Rectal smooth muscle tissue (tissue), 1 donor: ENCODE measurements around the gene P3H4.
A peak's percentile ranks its signal among the peaks of the same experiment; 100 is the strongest.
"Not testable (repeated sequence)": the region's sequence is repeated elsewhere in the genome, so short reads cannot be mapped to it uniquely, and the experiment has no call there.

Source experiments
- H3K27ac ChIP-seq: one replicate; pipeline ENCODE4 v1.7.0; 2013; ENCODE audit warnings: low read depth, low read length, inconsistent platforms
- H3K27me3 ChIP-seq: one replicate; pipeline ENCODE4 v1.7.0; 2013; ENCODE audit warnings: low read length; ENCODE audit not compliant: control insufficient read depth, insufficient read depth
- H3K36me3 ChIP-seq: one replicate; pipeline ENCODE4 v1.7.0; 2013; ENCODE audit warnings: low read length; ENCODE audit not compliant: control insufficient read depth, insufficient read depth
- H3K4me1 ChIP-seq: one replicate; pipeline ENCODE4 v1.7.0; 2013; ENCODE audit warnings: low read length; ENCODE audit not compliant: control insufficient read depth, insufficient read depth
- H3K4me3 ChIP-seq: one replicate; pipeline ENCODE4 v1.7.0; 2013; ENCODE audit warnings: low read length
- H3K9ac ChIP-seq: one replicate; pipeline ENCODE4 v1.7.0; 2013; ENCODE audit warnings: low read length

Gene P3H4

GRCh38 chr17:41781404-41782110, 30.2 kb downstream of the P3H4 start:
- Histone ChIP-seq H3K4me1 (no peaks in the 10 kb centered on the region), H3K27ac (no peak overlapping the region), H3K36me3 (no peaks in the 10 kb centered on the region), H3K4me3 (no peak overlapping the region), H3K27me3 (peaks cover 2% of the 10 kb centered on the region), H3K9ac (no peak overlapping the region)

GRCh38 chr17:41779954-41780353, 31.8 kb downstream of the P3H4 start:
- Histone ChIP-seq H3K9ac (no peak overlapping the region), H3K4me3 (no peak overlapping the region), H3K27ac (no peak overlapping the region), H3K36me3 (no peaks in the 10 kb centered on the region), H3K4me1 (no peaks in the 10 kb centered on the region), H3K27me3 (no peaks in the 10 kb centered on the region)

GRCh38 chr17:41777574-41778188, 34.1 kb downstream of the P3H4 start:
- peak overlapping the region; percentile 42 for H3K27ac ChIP-seq
- no peaks in the 10 kb centered on the region for H3K36me3 ChIP-seq
- no peak overlapping the region for H3K4me3 ChIP-seq
- H3K9ac ChIP-seq, result no peak overlapping the region
- no peaks in the 10 kb centered on the region for H3K4me1 ChIP-seq
- no peaks in the 10 kb centered on the region for H3K27me3 ChIP-seq

GRCh38 chr17:41777157-41777573, 34.6 kb downstream of the P3H4 start:
- no peak overlapping the region for H3K4me3 ChIP-seq
- H3K27me3 ChIP-seq, result no peaks in the 10 kb centered on the region
- H3K4me1 ChIP-seq, result no peaks in the 10 kb centered on the region
- H3K27ac ChIP-seq, result no peak overlapping the region
- no peaks in the 10 kb centered on the region for H3K36me3 ChIP-seq
- no peak overlapping the region for H3K9ac ChIP-seq

- not testable (repeated sequence) for H3K27ac ChIP-seq, H3K36me3 ChIP-seq, H3K4me1 ChIP-seq, H3K9ac ChIP-seq, H3K4me3 ChIP-seq, H3K27me3 ChIP-seq
Observed at GRCh38 chr17:41776262-41776900, 35.4 kb downstream of the P3H4 start.

GRCh38 chr17:41775394-41776226, 36.1 kb downstream of the P3H4 start:
- Histone ChIP-seq H3K27me3 (no peaks in the 10 kb centered on the region), H3K27ac (peak overlapping the region; percentile 8), H3K9ac (no peak overlapping the region), H3K4me1 (no peaks in the 10 kb centered on the region), H3K4me3 (no peak overlapping the region), H3K36me3 (peaks cover 4% of the 10 kb centered on the region)

- Histone ChIP-seq H3K4me3 (no peak overlapping the region), H3K36me3 (peaks cover 16% of the 10 kb centered on the region), H3K27me3 (no peaks in the 10 kb centered on the region), H3K9ac (no peak overlapping the region), H3K4me1 (no peaks in the 10 kb centered on the region), H3K27ac (peak overlapping the region; percentile 37)
Observed at GRCh38 chr17:41773731-41774193, 38.0 kb downstream of the P3H4 start.

GRCh38 chr17:41773190-41773588, 38.6 kb downstream of the P3H4 start:
- H3K36me3 ChIP-seq, result peaks cover 19% of the 10 kb centered on the region
- no peak overlapping the region for H3K4me3 ChIP-seq
- H3K27me3 ChIP-seq, result no peaks in the 10 kb centered on the region
- H3K27ac ChIP-seq, result peak overlapping the region; percentile 17
- no peaks in the 10 kb centered on the region for H3K4me1 ChIP-seq
- H3K9ac ChIP-seq, result no peak overlapping the region

- peak overlapping the region; percentile 17 for H3K27ac ChIP-seq
- no peak overlapping the region for H3K9ac ChIP-seq
- H3K36me3 ChIP-seq, result peaks cover 20% of the 10 kb centered on the region
- no peaks in the 10 kb centered on the region for H3K4me1 ChIP-seq
- no peak overlapping the region for H3K4me3 ChIP-seq
- no peaks in the 10 kb centered on the region for H3K27me3 ChIP-seq
Observed at GRCh38 chr17:41772586-41773189, 39.1 kb downstream of the P3H4 start.

GRCh38 chr17:41772218-41772585, 39.5 kb downstream of the P3H4 start:
- Histone ChIP-seq H3K4me3 (no peak overlapping the region), H3K9ac (no peak overlapping the region), H3K4me1 (no peaks in the 10 kb centered on the region), H3K27ac (no peak overlapping the region), H3K36me3 (peaks cover 24% of the 10 kb centered on the region), H3K27me3 (no peaks in the 10 kb centered on the region)

GRCh38 chr17:41771389-41772206, 40.2 kb downstream of the P3H4 start:
- peaks cover 24% of the 10 kb centered on the region for H3K36me3 ChIP-seq
- H3K9ac ChIP-seq, result no peak overlapping the region
- no peak overlapping the region for H3K4me3 ChIP-seq
- H3K4me1 ChIP-seq, result no peaks in the 10 kb centered on the region
- H3K27me3 ChIP-seq, result no peaks in the 10 kb centered on the region
- no peak overlapping the region for H3K27ac ChIP-seq
